ENCODE data around the gene DBN1.
A peak's percentile ranks its signal among the peaks of the same experiment; 100 is the strongest.
"Not testable (repeated sequence)": the region's sequence is repeated elsewhere in the genome, so short reads cannot be mapped to it uniquely, and the experiment has no call there.

Gene DBN1

DNA sequence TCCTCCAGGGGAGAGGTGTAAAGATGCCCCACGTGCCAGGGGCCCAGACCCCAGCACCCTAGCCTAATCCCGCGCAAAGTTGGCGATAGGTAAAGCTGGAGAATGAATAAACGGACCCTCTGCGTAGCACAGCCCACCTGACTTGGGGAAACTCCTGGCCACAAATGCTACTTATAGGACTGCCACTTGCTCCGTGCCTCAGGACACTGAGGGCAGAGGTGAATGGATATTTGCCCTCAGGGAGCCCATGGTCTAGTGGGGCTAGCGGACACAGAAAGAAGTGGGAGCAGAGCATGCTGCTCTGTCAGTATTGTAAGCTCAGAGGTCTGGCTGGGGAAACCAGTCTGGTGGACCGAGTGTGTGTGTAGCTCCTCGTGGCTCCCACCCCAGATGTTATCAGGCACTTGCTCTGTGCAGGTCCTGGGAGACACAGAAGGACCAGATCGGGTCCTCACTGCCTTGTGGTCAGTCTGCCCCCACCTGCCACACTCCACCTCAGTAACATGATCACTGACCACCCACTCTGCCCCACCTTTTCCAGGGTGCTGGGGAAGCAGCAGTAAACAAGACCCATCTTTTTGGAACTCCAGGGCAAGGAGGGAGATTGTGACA lies 46.1 kb downstream of the DBN1 start:
- FAIRE-seq = no peak

DNA sequence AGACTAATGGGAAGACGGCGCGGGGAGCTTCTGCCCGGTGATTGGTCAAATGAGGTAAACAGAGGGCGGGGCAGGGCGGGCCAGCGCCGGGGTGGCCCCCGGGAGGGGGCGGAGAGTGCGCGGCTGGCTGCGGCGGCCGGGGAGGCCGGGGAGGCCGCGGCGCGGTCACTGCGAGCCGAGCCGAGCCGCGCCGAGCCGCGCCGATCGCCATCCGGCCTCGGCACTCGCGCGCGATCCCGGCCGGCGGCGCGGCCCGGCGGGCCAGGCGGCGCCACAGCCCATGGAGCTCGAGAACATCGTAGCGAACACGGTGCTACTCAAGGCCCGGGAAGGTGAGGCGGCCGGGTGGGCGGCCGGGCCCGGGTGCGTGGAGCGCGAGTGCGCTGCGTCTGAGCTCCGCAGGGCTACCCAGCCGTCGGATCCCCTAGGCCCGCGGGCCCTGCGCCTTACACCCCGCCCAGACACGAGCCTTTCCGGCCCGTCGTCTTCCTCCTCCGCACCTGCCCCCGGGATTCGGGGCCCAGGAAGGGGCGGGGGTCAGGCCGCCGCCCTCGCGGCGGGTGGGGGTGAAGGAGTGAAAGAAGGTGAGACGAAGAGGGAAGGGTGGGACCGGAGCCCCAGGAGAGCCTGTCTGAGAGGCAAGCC lies 46.7 kb downstream of the DBN1 start, which contains the start of gene GRK6:
TSS of gene GRK6 (plus strand) at position 111 of the 645 bp plus-strand sequence. CDS start at position 281, 170 bp downstream.
- FAIRE-seq = no peak

DNA sequence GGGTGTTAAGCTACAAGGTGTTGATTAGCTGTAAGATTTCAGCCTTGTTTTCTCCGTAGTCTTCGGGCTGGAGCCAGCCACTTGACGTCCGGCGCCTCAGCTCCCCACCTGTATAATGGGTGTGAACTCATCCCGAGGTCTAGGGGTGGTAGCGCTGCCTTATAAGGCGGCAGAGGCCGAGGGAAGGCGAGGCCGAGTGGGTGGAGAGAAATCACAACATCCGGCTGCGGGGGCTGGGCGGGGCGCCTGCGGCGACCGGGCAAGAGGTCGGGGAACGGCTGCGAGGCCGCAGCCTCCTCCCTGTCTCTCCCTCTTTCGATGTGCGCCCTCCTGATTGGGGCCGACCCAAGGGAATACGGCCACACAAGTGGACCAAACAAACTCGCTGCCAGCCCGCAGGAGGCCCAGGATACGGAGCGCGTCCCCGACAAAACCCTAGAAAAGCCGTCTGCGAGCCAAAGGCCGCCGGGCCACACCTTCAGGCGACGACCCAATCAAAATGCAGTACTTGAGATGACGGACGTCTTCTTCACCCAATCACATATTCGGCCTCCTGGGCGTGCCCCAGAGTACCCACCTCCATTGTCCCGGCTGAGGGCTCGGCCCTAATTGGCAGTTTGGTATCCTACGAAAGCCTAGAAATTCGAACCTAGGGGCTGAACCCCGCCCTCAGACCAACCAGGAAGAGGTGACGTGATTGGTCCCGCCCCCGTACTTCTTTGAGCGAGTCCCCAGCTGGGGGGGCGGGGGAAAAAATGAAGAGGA lies 47.5 kb downstream of the DBN1 start:
- FAIRE-seq = peak; percentile 97

DNA sequence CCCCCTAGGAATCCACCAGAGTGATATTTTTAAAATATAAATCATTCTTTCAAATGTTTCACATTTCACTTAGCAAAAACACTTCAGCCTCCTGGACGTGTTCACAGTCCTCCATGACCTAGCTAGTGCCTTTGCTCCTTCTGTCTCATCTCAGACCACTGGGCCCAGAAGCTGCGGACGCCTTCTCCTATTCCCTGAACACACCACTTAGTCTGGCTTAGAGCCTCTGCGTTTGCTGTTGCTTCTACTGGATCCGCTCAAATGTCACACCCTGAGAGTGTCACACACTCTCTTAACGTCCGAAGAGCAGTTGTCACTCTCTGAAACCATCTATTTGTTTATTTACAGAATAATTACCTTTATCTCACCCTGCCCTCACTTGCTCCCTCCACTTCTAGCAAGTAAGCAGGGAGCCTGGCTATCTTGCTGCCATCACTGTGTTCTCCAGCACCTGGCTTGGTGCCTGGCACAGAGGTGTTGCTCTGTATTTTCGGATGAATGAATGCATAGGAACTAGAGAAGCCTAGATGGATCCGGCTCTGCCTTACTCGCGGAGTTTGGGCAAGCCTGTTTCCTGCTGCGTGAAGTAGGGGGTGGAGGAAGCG lies 48.1 kb downstream of the DBN1 start:
- FAIRE-seq = no peak

DNA sequence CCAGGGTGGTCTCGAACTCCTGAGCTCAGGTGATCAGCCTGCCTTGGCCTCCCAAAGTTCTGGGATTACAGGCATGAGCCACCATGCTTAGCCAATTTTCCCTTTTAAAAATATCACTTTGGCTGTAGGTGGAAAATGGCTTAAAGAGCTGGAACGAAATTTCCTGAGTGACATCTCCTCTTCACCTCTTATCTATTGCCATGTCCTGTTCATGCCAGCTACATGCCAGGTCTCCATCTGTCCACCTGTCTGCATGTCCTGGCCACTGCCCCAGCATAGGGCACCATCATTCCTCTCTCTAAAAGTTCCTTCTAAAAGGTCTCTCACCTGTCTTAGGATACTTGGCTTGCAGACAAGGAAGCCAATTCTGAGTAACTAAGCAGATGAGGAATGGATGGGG lies 49.8 kb downstream of the DBN1 start:
- no peak for FAIRE-seq

DNA sequence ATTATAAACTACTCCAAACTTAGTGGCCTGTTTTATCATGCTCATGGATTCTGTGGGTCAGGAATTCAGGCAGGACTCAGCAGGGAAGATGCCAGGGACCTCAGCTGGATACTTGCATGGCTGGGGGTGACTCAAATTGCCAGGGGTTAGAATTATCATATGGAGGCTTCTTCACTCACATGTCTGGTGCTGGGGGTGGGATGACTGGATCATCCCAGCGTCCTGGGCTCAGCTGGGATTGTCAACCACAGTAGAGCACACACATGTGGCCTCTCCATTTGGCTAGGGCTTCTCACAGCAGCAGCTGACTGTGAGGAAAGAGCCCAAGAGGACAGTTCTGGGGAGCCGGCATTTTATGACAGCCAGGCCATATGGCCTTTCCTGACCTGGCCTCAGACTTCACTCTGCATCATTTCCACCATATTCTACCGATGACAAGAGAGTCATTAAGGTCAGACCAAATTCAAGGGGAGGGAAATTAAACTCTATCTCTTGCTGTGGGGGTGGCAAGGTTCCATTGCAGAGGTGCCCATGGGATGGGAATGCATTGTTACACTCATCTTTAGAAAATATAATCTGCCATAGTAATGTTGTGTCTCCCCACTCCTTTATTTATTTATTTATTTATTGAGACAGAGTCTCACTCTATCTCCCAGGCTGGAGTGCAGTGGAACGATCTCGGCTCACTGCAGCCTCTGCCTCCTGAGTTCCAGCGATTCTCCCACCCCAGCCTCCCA lies 52.2 kb downstream of the DBN1 start:
- no peak for FAIRE-seq

DNA sequence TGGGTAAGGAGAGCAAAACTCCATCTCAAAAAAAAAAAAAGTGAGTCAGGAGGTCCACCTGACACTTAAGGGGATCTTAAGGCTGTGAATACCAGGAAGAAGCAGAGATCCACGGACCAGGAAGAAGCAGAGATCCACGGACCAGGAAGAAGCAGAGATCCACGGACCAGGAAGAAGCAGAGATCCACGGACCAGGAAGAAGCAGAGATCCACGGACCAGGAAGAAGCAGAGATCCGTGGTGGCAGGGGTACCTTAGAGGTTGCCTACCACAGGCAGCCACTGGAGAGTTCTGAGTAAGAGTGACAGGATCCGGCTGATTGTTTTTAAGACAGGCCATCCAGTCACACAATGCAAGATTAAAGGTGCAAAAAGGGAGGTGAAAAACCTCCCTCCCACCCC lies 53.0 kb downstream of the DBN1 start:
- not testable (repeated sequence) for FAIRE-seq

DNA sequence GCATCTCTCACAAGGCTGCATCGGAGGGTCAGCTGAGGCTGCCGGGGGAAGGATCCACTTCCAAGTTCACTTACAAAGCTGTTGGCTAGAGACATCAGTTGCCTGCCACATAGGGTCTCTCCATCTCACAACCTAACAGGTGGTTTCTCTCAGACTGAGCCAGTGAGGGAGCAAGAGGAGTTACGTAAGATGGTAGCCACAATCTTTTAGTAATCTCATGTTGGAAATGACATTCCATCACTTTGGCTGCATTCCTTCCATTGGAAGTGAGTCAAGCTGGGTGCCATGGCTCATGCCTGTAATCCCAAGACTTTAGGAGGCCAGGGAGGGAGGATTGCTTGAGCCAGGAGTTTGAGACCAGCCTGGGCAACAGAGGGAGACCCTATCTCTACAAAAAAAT lies 54.4 kb downstream of the DBN1 start:
- FAIRE-seq = no peak

DNA sequence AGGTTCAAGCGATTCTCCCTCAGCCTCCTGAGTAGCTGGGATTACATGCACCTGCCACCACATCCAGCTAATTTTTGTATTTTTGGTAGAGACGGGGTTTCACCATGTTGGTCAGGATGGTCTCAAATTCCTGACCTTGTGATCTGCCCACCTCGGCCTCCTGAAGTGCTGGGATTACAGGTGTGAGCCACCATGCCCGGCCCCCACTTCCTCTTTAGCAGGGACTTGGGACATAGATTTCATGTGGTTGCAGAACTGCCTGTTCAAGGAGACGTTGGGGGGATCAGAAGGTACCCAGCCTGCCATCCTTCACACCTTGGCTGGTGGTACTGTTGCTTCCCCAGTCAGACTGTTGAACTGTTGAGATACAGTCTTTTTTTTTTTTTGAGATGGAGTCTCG lies 56.4 kb downstream of the DBN1 start:
- not testable (repeated sequence) for FAIRE-seq

DNA sequence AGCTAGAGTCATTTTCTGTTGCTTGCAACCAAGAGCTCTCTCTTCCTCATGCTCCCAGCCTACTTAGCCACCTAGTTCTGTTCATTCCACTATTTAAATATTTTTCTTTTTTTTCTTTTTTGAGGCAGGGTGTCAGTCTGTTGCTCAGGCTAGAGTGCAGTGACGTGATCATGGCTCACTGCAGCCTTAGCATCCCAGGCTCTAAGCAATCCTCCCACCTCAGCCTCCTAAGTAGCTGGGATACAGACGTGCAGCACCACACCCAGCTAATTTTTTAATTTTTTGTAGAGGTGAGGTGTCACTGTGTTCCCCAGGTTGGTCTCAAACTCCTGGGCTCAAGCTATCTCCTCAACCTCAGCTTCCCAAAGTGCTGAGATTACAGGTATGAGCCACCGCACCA lies 59.0 kb downstream of the DBN1 start:
- no peak for FAIRE-seq

DNA sequence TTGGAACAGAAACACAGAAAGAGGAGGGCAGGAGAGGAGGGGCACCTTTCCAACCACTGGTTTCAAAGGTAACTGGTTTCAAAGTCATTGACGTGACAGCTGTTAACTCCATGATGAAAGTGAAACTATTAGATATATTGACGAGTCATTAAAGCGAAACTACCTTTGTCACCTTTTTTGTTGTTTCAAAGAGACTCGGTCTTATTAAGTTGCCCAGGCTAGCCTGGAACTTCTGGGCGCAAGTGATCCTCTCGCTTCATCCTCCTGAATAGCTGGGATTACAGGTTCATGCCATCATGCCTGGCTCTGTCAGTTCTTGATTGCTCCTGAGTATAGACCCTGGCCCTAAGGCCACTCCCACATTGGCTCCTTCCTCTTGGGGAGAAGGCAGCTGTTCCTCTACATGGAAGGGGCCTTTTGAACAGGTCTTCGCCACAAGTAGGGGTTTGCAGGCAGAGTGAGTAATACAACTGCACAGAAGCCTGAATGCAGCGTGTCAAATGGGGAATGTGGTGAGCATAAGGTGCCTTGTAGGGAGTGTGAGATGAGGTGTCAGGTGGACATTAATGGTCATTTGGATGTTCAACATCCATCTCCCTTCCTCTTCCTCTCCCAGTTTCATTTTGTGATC lies 60.7 kb downstream of the DBN1 start:
- FAIRE-seq = no peak

DNA sequence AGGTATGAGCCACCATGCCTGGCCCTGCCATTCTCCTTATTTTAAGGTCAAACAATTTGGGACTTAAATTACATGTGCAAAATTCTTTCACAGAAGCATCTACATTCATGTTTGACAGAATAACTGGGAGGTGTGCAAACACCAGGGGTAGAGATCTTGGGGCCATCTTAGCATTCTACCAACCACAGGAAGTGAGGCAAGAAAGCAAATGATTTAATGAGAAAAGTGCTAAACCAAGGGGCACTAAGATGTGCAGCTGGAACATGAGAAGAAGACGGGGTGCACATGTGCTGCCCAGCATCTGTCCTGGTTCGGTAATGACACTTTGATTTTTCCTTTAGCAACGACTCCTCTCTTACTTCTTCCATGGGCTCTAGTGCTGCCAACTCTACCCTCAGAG lies 62.9 kb downstream of the DBN1 start:
- no peak for FAIRE-seq

DNA sequence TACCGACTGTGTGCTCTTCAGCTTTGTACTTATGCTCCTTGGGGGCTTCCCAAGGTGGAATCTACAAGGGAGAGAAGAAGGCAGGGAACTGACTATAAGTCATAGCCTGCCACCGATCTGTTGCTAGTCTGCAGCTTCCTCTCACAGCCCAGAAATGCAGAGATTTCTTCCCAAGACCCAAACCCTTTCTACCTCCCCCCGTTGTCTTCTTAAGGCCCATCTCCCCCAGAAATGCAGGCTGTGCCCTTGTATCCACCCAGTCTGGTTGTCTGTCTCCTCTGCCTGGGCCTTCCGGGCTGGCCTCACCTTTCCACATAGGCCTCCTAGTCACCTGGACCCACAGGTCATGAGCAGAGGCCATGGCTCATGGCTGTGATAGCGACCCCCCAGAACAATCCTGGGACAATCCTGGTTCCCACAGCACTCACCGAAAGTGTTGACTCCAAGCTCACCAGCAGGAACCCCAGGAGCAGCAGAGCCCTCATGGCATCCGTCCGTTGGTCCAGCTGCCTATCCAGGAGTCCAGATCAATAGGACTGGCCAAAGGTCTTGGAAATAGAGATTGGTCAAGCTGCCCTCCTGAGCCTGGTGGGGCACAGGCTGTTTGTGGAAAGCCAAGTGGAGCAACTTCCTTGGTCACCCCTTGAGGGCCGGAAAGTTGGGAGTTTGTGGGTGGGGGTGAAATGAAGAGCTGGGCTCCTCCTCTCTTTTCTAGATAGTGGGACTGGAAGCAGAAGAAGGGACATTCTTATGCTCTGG lies 64.2 kb downstream of the DBN1 start, which contains the start of gene F12:
TSS of gene F12 (minus strand) at position 522 of the 759 bp plus-strand sequence. CDS start at position 485, 37 bp downstream.
- no peak for FAIRE-seq
